ENCODE data around the gene SFRP2. TPM values are rescaled to one million over a fixed set of nuclear protein-coding genes. Genes with fewer than 3 reads are reported as not detected.

Gene SFRP2
- total RNA-seq, 1 experiment from 2014 or later, result 14.9 TPM

DNA sequence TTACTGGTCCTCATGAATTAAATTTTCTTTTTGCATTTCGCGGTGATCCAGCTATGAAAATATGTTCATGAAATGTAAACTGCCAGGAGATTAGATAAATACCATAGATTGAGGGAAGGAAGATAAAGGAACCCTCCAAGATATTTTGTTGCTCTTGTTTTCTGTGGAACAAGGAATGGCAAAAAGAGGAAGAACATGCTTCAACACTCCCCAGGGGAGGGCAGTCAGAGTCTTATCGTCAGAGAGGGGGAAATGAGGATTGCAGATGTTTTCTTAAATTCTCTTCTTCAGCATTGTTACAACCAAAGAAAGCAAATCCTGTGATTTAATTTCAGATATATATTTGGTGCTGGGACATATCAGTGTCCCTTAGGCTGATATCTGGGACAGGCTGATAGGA is 9.5 kb upstream of the SFRP2 start:
- DNase-seq (ENCODE audit: low read depth), result no peak

DNA sequence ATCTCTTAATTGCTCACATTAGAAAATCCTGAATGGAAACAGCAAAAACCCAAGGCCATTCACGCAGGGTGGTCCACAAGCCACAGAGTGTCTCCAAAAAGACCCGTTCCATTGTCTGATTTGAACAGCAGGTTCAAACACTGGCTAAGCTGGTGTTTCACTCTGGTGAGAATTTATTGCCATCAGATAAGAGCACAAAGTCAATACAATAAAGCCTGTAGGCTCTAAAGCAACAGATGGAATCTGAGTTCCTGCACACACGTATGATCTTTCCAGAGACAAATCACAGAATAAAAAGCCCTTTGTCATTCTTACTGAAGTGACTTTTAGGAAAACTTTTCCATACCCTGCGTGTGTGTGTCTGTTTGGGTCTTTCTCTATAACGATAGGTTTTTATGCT is 5.1 kb upstream of the SFRP2 start:
- DNase-seq (ENCODE audit: low read depth), result no peak

DNA sequence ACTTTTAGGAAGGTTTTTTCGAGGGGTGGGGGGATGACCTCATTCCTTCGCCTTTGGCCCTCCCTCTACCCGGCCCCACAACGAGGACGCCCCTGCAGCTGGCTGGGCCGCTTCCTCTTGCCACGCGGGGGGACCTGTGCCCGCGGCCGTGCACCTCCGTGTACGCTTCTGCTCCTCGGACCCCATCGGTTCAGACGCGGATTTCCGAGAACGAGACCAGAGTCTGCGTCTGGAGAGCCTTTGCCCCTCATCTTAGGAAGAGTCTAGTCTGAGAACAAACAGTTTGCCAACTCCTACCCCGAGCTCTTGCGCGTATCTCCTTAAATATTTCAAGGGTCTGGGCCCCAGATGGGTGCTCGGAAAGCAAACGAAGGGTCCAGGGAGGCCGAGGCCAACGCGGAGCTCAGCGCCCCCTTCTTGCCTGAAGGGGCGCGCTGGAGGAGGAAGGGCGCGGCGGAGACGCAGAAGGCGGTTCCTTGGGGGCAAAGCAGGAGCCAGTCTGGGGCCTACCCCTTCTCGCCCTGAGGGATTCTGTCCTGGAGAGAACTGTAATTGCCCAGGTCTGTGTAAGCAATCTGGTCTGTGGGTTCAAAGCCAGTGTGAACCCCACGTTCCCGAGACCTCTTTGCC is 3.9 kb upstream of the SFRP2 start:
- DNase-seq (ENCODE audit: low read depth), result no peak

DNA sequence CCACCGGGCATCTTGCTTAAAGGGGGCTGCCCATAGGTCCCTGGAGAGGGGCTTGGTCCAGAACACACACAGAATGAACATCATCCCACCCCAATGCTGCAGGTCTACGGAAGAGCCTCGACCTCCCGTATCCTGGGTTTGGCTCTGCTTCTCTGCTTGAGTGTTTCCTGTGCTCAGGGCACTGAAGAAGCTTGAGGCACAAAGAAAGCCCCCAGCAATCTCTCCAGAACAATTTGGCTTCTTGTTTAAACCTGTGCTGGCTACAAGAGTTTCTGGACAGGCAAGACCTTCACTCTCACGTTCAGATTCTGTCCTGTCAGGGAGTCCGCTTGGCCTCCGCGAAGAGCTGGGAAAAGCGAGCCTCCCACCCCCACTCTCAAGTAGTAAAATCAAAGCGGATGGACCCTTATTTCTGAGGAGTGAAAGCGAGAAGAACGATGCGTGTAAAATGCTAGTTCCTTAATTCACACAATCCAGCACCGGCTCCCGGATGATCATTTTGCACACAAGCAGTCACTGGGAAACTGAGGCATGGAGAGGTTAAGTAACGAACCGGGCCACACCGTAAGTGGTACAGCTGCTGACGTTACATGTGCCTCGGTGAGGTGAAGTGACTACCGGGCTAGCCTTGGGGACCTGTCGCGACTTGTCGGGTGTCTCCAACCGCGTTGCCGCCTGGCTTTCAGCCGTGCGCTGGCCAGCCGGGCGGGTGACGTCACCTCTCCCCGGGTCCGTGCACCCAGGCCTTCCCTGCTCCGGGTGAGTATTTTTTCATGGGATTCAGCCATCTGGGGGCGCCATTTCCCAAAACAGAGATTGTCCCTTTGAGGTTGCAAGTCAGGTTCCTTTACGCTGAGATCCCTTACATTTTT is 3.1 kb upstream of the SFRP2 start:
- no peak for DNase-seq (ENCODE audit: low read depth)

DNA sequence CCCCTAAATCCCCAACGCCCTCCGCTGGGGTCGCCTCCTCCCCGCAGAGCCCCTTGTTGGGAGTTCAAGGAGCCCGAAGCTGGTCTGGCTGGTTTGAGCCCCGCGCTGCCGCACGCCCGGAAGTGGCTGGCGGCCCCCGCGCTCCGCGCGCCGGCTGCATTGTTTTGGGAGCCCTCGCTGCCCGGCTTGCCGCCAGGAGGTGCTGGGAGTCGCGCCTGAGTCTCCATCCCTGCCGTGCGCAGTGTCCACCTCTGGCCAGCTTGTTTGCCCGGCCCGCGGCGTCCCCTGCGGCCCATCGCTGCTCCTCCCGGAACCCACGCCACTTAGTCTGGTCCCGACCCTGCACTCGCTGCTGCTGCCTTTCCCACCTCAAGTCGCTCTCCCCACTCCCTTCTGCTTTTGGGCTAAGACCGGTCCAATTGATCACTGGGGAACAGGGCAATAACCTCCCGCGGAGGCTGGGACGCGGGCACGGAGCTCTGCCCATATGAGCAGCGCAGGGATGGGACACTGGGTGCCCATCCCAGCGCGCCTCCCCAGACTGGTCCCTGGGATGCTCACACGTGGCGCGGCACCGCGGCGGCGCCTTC is 2.2 kb upstream of the SFRP2 start:
- peak; percentile 56 for DNase-seq (ENCODE audit: low read depth)

DNA sequence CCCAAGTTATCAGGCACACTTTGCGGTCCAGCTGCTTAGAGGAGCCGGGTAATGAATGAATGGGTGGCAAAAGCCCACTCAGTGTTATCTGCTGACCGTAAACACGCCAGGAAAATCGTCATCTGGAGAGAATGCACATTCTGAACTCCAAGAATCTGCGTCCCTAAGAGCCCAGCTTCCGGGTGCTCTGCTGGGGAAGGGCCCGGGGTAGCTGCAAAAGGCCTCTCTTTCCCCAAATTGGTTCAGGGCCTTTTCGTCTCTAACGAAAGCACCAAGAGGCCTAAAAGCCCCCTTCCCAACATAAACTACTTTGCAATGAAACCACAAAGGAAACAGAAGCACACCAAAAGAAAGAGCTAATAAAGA is 1.6 kb upstream of the SFRP2 start:
- no peak for DNase-seq (ENCODE audit: low read depth)

DNA sequence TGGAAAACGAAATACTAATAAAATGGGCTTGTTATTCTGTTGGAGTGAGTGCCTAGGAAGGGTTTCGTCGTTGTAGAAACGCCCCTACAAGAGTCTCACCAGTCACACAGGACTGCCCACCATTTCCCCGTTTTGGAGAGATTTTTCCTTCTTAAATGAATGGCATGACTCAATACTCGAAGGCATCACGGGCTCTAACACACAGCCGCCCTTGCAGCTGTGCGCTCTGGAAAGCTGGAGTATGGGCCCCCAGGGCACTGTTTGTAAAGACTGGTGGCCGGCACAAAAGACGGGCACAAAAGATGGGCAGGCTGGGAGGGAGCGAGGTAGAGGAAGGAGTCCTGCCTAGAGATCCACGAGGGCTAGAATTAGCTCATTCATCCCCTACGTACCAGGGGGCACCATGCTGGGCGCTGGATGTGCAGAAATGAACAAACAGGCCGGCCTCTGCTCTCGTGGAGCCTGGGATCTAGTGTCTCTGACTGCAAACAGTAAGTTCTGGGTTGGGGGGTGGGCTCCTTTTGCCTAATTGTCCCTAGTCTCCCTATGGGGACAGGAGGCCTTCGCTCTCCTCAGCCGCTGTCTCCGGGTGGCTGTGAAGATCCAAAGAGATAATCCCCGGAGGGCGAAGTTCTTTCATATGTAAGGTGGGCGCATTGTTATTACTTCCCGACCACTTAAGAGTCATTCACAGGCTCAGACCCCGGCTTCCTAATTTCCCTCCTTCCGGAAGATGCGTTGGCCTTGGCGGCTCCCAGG is 1.0 kb upstream of the SFRP2 start:
- DNase-seq (ENCODE audit: low read depth), result peak; percentile 63

DNA sequence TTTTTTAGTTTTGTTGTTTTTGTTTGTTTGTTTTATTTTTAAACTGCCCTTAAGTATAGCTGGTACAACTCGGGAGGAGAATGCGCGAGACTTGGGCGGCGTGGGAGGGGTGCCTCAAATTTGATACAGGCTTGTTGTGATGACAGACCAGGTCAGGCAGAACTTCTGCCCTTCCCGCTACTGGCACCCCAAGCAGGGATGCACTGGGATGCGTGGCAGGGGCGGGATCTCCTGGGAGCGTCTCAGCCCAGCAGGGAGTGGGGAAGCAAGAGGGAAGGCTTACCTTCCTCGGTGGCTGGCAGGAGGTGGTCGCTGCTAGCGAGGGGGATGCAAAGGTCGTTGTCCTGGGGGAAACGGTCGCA is 851 bp downstream of the SFRP2 start:
- DNase-seq (ENCODE audit: low read depth), result no peak

DNA sequence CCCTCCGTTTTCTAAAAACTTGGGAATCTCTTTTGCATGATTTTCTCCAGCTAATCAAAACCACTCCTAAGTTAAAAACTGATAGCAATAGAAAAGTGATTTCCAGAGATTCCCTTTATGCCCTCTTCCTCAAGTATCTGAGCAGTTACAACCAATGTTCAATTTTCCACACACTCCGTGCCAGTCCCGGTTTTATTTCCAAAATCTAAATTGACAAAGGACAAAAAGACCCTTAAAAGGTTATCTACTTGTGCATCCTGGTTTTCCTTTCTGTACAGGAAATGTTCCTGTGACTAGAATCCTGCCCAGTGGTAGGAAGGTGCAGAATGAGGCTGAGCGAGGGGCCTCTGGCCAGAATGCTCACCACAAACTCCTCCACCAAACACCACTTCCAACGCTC is 1.3 kb downstream of the SFRP2 start:
- DNase-seq (ENCODE audit: low read depth), result no peak

DNA sequence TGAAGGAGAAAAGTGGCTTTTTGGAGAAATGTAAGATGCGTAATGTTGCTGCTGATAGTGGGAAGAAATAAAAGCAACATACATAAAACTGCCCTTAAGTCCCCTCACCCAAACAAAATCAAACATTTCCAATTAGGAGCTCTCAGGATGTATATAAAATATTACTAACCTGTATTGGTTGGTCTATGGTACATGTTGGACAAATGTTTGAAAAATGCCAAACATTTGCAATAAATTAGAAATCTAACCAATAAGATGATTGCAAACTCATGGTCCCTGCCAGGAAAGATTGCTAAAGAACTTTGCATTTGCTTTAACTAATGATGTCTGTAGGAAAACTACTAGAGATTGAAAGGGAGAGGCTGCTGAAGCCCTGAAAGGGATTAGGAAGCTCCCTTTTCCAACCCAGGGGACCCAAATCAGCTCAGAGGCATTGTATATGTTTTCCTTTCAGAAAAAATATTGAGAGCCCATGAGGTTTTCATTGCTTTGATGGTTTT is 1.8 kb downstream of the SFRP2 start:
- DNase-seq (ENCODE audit: low read depth), result no peak

DNA sequence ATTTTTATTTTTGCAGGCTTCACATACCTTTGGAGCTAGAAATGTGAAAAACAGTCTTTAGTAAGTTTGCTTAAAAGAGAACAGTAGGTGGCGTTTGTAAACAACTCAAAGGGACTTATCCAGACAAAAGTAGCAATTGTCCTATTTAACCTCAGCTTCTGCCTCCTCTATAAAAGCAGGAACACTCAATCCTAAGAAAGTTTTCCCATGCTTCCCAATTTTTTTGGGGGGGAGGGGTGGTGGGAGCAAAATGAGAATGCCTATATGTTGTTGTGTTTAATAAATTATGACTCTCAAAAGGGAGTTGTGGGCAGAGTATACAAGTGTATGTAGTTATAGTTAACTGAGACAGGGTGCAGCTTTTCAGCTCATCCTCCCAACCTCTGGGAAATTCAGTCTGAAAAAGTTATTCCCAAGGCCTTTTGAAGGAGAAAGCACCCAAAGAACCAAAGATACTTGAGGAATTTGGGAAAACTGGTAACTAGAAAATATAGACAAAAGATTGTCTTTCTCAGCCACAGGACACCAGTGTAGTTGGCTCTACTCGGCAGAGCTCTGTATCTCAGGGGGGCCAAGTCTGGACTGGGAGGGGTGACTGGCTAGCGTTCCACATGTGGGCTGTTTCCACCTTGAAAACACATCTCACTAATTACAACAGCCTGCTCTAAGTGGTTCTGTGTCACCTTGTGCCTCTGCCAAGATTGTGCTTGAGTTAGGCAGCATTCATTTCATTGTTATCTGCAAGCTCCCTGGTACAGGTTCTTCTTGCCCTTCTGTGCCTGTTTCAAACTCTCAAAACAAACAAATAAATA is 2.8 kb downstream of the SFRP2 start:
- peak; percentile 54 for DNase-seq (ENCODE audit: low read depth)

DNA sequence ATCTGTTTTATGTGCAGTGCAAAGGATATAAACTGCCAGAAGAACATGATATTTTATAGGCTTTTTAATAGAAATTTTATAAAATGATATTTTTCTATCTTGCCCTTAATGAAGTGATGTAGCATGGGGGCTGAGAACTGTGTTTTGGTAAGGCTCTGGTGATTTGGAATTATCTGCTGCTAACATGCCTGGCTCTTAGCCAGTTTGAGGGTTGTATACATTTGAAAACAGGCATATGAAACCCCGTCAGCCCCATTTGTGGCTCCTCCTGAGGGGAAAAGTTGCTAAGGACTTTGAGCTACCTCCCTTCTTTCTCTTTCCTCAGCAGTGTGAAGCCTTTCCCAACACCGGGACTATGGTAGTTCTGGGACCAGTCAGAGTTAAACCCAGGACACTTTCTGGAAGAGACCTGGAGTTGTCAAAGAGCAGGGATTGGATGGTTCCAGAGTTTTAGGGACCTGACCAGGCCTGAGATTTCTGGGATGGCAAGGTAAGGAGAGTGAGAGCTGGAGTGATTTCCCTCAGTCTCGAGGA is 4.7 kb downstream of the SFRP2 start:
- DNase-seq (ENCODE audit: low read depth), result no peak

DNA sequence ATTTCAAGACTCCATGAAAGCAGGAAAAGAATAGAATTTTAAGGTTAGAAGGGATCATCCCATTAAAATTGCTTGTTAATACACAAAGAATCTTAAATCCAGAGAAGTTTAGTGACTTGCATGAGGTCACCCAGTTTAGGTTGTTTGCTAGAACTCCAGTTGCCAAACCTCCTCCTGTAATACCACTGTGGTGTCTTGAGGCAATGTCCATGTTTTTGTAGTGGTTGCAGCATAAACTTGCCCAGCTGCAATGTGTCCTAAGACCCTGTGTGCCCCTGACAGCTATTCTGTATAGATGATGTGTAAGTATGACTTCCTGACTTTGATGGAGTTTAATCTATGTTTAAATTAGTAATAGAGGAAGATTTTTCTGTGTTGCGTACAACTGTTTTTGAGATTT is 6.3 kb downstream of the SFRP2 start:
- DNase-seq (ENCODE audit: low read depth), result no peak

DNA sequence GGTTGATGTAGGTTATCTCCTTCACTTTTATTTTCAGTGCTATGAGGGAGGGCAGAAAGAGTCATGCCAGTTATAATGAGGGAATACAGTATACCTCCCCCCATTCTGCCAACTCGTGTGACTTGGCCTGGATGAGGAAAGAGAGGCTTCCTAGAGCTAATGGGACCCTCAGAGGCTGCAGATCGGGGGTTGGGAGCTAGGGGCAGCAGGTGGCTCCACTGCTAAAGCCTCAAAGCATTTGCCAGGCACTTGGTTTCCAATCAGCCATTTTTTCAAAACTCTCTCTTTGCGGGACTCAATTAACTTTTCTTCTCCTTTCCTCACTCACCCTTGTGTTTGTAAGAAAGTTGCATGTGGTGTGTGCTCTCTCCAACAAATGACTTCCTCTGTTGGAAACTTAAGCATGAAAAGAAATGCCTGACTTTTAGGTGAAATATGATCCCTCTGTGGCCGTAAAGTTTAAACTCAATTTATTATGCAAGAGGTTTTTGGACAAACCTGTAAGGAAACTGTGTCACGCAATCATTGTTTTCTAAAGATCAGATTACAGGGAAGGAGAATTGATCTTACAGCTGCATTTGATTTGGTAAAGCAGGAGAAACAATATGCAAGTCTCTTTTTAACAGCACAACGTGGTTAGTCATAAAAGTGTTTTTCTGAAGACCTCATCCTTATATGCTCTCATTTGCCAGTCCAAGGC is 7.0 kb downstream of the SFRP2 start:
- peak; percentile 63 for DNase-seq (ENCODE audit: low read depth)

DNA sequence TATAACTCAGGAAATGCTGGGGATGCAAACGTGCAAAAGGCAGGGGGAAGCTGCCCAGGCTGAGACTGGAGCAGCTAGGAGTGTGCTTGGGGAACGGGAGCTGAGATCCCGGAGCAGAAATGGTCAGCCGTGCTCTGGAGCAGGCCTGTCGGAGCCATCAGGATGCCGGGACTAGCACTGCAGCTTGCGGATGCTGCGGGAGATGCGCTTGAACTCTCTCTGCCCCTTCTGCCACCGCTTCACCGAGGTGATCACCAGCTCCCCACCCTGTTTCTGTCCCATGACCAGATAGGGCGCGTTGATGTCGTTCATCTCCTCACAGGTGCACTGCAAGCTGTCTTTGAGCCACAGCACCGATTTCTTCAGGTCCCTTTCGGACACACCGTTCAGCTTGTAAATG is 7.6 kb downstream of the SFRP2 start:
- no peak for DNase-seq (ENCODE audit: low read depth)

DNA sequence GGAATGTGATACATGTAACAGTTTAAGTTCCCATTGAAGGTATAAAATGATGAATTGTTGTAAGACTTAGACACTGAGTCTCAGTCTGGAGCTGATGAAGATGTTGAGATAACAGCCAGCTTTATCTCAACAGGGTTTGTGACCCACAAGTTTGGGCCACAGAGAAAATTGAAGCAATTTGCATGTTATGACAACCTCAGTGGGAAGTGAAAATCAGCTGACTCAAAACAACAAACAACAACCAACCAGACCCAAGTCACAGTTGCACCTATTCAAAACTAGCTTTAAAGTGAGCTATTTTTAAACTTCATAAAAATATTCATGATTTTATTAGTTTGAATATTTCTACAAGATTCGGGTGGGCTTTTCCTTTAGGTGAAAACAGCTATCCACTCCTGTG is 8.0 kb downstream of the SFRP2 start:
- DNase-seq (ENCODE audit: low read depth), result no peak

DNA sequence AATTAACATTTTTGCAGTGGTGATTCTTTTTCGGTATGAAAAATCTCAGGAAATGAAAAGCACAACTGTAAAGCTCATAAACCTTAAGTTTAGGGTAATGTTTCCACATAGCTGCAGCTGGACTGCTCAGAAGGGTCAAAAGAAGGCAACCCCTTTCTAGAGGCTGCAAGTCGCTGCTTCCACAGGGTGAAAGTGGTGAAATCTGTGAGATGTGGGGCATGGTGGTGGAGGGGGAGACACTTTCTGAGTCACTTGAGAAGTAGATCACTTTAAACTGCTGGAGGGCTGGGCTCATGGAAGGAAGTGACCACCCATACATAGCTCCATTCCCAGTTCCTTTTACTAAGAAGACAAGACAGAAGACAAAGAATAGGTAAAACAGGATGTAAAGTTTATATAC is 8.7 kb downstream of the SFRP2 start:
- no peak for DNase-seq (ENCODE audit: low read depth)

DNA sequence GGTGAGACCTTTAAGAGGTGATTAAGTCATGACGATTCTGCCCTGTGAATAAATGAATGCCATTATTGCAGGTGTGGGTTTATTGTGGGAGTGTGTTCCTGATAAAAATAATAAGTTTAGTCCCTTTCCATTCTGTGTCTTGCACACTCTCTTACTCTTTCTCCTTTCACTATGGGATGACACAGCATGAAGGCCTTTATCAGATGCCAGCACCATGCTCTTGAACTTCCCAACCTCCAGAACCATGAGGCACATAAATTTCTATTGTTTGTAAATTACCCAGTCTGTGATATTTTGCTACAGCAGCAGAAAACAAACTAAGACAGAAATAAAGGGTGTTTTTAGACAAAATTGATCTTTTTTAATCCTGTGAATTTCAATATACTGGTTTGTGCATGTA is 10.5 kb downstream of the SFRP2 start:
- DNase-seq (ENCODE audit: low read depth), result no peak

DNA sequence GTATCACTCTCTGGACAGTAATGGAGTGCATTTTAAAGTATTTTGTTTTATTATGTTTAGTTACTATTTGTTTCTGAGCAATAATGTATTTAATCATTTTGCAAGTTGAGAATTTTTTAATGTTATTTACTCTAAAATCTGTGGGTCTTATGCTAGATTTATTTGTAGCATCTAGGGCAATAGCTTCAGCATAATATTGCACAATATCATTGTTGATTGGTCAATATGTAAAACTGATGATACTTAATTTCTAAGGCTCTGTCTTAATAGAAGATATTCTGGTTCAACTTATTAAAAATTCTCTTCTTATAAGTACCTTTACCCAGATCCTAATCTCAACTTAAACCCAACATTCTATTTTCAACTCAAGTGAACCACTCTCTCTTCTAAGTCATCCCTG is 11.5 kb downstream of the SFRP2 start:
- DNase-seq (ENCODE audit: low read depth), result no peak

DNA sequence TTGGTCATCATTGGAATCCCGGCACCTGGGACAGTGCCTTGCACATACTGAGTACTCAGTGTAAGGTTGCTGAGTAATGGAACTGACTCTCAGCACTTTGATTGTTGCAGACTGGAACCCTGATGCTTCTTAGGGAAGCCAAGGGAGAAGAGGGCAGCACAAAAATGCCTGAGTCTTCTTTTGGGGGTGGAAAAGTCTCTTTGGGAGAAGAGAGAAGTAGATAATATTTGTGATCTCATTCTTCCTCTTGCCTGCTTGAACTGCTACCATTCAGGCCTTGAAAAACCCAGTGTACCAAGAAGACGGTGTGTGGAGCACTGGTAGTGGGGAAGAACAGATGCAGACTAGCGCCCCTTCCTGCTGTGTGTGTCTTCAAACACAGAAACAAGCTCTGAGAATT is 12.3 kb downstream of the SFRP2 start:
- DNase-seq (ENCODE audit: low read depth), result no peak

DNA sequence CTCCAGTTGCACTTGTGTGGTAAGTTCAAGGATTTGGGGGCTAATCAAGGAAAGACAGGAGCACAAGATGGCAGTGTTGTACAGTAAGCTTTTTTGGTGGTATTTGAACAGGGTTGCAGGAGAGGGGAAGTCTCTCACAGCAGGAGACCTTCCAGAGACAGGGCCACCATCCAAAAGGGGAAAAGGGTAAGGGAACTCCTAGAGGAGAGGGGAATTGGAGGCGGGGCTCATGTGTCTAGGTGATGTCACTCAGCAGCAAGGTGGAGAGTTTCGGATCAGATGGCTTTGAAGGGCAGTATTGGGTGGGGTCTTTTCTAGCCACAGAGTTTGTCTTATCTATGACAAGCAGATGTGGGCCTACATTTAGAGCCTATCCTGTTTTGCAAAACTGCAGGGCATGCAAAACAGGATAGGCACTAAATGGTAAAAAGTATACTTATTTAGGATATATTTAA is 15.6 kb downstream of the SFRP2 start:
- DNase-seq (ENCODE audit: low read depth), result no peak

All from RPMI7951 (cell line).